IPS-NIHi11 (cell line): ENCODE measurements around the gene SMAD2.
A peak's percentile ranks its signal among the peaks of the same experiment; 100 is the strongest.
"Not testable (repeated sequence)": the region's sequence is repeated elsewhere in the genome, so short reads cannot be mapped to it uniquely, and the experiment has no call there.

ENCODE experiments used
- DNase-seq: peaks from one replicate; pipeline ENCODE4 v3.0.0; 2012; ENCODE audit warnings: mixed read lengths, low spot score

SMAD2 gene

GRCh38 chr18:47930199-47930930 lies at the start of gene SMAD2:
Gene SMAD2 (minus strand): TSS chr18:47930659. CDS start chr18:47896756, 33,903 bp downstream.
- peak; percentile 81 for DNase-seq

GRCh38 chr18:47979611-47980200 lies 49.2 kb upstream of the SMAD2 start:
- DNase-seq: no peak

GRCh38 chr18:47978603-47979002 lies 48.1 kb upstream of the SMAD2 start:
- no peak for DNase-seq

- no peak for DNase-seq
Measured at GRCh38 chr18:47978141-47978540, 47.7 kb upstream of the SMAD2 start.

- no peak for DNase-seq
Measured at GRCh38 chr18:47975701-47976100, 45.2 kb upstream of the SMAD2 start.

GRCh38 chr18:47975105-47975504 lies 44.6 kb upstream of the SMAD2 start:
- no peak for DNase-seq

GRCh38 chr18:47970664-47971531 lies 40.4 kb upstream of the SMAD2 start:
- DNase-seq: no peak

- no peak for DNase-seq
Measured at GRCh38 chr18:47969816-47970215, 39.4 kb upstream of the SMAD2 start.

GRCh38 chr18:47968721-47969120 lies 38.3 kb upstream of the SMAD2 start:
- no peak for DNase-seq

- peak; percentile 53 for DNase-seq
Measured at GRCh38 chr18:47968006-47968676, 37.7 kb upstream of the SMAD2 start.

GRCh38 chr18:47964053-47964452 lies 33.6 kb upstream of the SMAD2 start:
- no peak for DNase-seq

- not testable (repeated sequence) for DNase-seq
Measured at GRCh38 chr18:47961003-47961402, 30.5 kb upstream of the SMAD2 start.

GRCh38 chr18:47953471-47953931 lies 23.0 kb upstream of the SMAD2 start:
- peak; percentile 34 for DNase-seq

GRCh38 chr18:47950511-47950910 lies 20.1 kb upstream of the SMAD2 start:
- DNase-seq: no peak

GRCh38 chr18:47949202-47949601 lies 18.7 kb upstream of the SMAD2 start:
- DNase-seq: no peak

GRCh38 chr18:47946889-47947288 lies 16.4 kb upstream of the SMAD2 start:
- DNase-seq: no peak

- DNase-seq: no peak
Measured at GRCh38 chr18:47944972-47945852, 14.8 kb upstream of the SMAD2 start.

- no peak for DNase-seq
Measured at GRCh38 chr18:47936952-47937351, 6.5 kb upstream of the SMAD2 start.

- DNase-seq: no peak
Measured at GRCh38 chr18:47935321-47936055, 5.0 kb upstream of the SMAD2 start.

- no peak for DNase-seq
Measured at GRCh38 chr18:47932603-47933002, 2.1 kb upstream of the SMAD2 start.
